Fibroblast of pulmonary artery (primary cell): ENCODE data around the gene NEK2.
"Not testable (repeated sequence)": the region's sequence is repeated elsewhere in the genome, so short reads cannot be mapped to it uniquely, and the experiment has no call there.

ENCODE experiments used
- DNase-seq: peaks from one replicate; pipeline ENCODE4 v3.0.0-alpha.2; 2010; ENCODE audit warnings: low read depth
- H3K4me3 ChIP-seq: replicated peaks from 2 replicates; pipeline ENCODE4 v1.5.1; 2011; ENCODE audit warnings: low read depth, mild to moderate bottlenecking, control low read depth, low read length, moderate library complexity
- TF ChIP-seq, protein P1 (sequence below): IDR thresholded peaks from 2 replicates; pipeline ENCODE4 v1.5.1; 2011; ENCODE audit warnings: mild to moderate bottlenecking, control low read depth, low read length, inconsistent platforms; ENCODE audit errors: missing control alignments

The NEK2 gene

GRCh38 chr1:211703812-211704537 lies 28.6 kb upstream of the NEK2 start:
- TF ChIP-seq, protein P1, sequence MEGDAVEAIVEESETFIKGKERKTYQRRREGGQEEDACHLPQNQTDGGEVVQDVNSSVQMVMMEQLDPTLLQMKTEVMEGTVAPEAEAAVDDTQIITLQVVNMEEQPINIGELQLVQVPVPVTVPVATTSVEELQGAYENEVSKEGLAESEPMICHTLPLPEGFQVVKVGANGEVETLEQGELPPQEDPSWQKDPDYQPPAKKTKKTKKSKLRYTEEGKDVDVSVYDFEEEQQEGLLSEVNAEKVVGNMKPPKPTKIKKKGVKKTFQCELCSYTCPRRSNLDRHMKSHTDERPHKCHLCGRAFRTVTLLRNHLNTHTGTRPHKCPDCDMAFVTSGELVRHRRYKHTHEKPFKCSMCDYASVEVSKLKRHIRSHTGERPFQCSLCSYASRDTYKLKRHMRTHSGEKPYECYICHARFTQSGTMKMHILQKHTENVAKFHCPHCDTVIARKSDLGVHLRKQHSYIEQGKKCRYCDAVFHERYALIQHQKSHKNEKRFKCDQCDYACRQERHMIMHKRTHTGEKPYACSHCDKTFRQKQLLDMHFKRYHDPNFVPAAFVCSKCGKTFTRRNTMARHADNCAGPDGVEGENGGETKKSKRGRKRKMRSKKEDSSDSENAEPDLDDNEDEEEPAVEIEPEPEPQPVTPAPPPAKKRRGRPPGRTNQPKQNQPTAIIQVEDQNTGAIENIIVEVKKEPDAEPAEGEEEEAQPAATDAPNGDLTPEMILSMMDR, result no peak
- H3K4me3 ChIP-seq, result no peak overlapping the region
- no peak for DNase-seq

DNA sequence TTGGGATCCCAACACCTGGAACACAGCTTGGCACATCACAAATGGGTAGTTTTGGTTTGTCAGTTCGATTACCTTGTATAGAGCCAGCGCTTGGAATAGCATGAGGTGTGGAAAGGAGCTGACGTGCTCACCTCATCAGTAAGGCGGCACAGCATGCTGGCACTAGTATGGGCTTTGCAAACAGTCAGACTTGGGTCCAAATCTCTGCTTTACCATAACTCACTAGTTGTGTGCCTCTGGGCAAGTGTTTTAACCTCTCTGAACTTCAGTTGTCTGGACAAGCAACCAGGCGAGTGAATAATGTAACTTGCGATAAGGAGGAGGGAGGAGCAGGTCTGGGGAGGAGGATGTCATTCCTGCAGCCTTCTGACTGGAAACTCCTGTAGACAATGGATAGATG lies 26.3 kb upstream of the NEK2 start:
- TF ChIP-seq, protein P1, result no peak
- no peak for DNase-seq
- no peak overlapping the region for H3K4me3 ChIP-seq

DNA sequence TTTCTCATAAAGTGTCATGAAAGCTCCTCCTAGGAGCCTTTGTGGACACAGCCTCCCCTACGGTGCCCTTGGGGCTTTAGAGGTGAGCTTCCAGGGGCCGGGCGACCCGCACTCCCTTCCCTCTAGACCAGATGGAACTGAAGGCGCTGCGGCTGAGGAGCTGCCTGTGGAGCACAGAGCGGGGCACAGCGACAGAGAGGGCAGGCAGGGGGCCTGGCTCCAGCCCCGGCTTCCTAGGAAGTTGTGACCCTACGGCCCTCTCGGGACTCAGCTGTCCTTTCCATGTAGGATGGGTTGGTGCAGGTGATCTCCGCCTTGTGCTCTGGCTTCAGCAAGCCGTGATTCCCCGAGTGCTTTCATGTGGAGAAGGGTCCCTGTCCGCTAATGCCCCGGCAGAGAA lies 23.6 kb upstream of the NEK2 start:
- DNase-seq, result no peak
- TF ChIP-seq, protein P1, result no peak
- no peak overlapping the region for H3K4me3 ChIP-seq

DNA sequence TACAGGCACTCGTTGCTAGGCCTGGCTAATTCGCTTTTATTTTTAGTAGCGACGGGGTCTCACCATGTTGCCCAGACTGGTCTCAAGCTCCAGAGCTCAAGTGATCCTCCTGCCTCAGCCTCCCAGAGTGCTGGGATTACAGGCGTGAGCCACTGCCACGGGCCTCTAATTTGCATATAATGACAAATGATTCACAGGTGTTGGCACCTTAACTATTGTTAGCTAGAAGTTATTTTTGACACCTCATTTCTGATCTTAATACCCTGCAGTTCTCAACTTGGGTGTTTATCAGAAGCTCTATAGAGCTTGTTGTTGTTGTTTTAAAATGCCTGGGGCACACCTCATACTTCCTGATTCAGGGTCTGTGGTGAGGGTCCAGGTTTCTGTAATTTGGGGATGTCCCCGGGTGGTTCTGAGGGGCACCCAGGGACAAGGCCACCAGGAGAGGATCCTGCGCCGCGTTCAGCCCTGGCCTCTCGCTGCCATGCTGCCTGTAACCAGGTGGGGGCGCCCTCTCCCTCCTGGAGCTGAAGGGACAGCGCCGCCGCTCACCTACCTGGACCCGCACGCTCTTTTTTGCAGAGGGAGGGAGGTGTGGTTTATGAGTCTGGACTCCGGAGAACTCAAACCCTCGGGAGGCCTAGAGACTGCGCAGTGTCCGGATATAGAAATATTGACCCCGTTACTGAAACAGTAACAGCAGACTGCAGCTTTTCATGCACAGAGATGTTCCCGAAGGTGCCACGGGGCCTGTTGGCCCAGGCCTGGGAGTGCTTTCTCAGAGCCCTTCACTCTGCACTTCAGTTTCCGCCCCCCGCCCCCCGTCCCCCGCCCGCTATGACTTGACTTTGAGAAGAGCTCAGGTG lies 23.0 kb upstream of the NEK2 start:
- TF ChIP-seq, protein P1, result peak; percentile 92
- peak overlapping the region; percentile 34 for H3K4me3 ChIP-seq
- peak; percentile 68 for DNase-seq

GRCh38 chr1:211697356-211697755 lies 21.9 kb upstream of the NEK2 start:
- DNase-seq, result no peak
- TF ChIP-seq, protein P1, result no peak
- H3K4me3 ChIP-seq, result no peak overlapping the region

DNA sequence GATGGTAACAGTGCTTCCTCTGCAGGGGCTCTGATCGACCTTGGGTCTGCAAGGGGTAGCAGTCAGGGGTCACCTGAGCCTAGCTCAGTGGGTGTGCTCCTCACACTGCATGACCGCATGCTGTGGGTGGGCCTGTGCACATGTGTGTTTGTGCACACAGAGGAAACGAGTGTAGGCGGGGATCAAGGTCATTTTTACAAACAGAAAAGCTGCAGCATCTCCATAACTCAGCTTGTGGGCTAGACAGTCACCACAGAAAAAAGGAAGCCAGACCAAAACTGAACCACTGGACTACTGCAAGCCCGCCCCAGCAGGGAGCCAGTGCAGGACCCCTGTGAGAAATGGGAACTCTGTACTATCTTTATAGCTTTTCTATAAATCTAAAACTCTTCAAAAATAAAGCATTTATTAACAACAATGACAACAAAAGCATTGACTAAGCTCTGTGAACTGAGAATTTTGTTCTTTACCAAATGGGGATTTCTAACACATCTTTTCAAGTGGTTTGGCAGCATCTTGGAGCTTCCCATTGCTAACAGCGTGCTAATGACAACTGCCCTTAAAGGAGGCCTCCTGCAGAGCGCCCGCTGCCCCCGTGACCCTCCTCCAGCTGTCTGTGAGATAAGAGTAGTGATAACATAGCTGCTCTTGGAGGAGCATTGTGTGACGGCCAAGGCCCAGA lies 19.9 kb upstream of the NEK2 start:
- DNase-seq, result no peak
- TF ChIP-seq, protein P1, result no peak
- H3K4me3 ChIP-seq, result no peak overlapping the region

DNA sequence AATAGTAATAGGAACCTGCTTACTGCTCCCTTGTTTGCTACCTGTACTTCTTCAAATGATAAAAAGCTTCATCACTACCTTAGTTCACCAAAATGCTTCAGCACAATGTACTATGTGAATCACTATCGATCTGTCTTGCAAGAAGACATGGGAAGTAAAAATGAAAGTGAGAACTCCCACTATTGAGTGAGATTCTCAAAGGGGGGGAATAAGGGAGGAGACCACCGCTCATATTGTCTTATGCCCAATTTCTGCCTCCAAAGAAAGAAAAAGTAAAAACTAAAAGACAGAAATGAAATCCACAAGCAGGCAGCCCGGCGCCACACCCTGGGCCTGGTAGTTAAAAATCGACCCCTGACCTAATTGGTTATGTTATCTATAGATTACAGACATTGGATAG lies 18.5 kb upstream of the NEK2 start:
- DNase-seq, H3K4me3 ChIP-seq: not testable (repeated sequence)
